WERI-Rb-1 (cell line): ENCODE measurements around the gene SOX8.

Experiments used
- DNase-seq: peaks from one replicate; pipeline ENCODE4 v3.0.0-alpha.2; 2020
- H3K27ac ChIP-seq: fragments of 250-450 bp; sonication (Bioruptor Pico); 2 replicates; pipeline ENCODE4 v1.5.1; 2020; ENCODE audit warnings: mild to moderate bottlenecking, moderate library complexity
- H3K27me3 ChIP-seq: fragments of 250-450 bp; sonication (Bioruptor Pico); 2 replicates; pipeline ENCODE4 v1.5.1; 2021; ENCODE audit warnings: mild to moderate bottlenecking, low read depth, moderate library complexity; ENCODE audit not compliant: insufficient read depth, severe bottlenecking
- H3K36me3 ChIP-seq: fragments of 250-450 bp; sonication (Bioruptor Pico); 2 replicates; pipeline ENCODE4 v1.5.1; 2020; ENCODE audit warnings: mild to moderate bottlenecking, moderate library complexity
- H3K4me3 ChIP-seq: 2 replicates; pipeline ENCODE4 v1.5.1; 2011; ENCODE audit warnings: low read depth, mild to moderate bottlenecking, control low read depth, low read length
- H3K9me3 ChIP-seq: fragments of 250-450 bp; sonication (Bioruptor Pico); 2 replicates; pipeline ENCODE4 v1.5.1; 2021; ENCODE audit warnings: mild to moderate bottlenecking, moderate library complexity; ENCODE audit not compliant: severe bottlenecking
- CTCF ChIP-seq: IDR thresholded peaks from 2 replicates; pipeline ENCODE4 v1.5.1; 2011; ENCODE audit warnings: low read depth, mild to moderate bottlenecking, control low read depth, inconsistent platforms, low read length

The SOX8 gene

GRCh38 chr16:937723-938122 lies 43.8 kb upstream of the SOX8 start:
- DNase-seq = no peak
- Histone ChIP-seq H3K9me3 (peaks cover 8% of the 10 kb centered on the region), H3K27me3 (no peaks in the 10 kb centered on the region), H3K36me3 (no peaks in the 10 kb centered on the region), H3K4me3 (no peak overlapping the region), H3K27ac (no peak overlapping the region)
- TF ChIP-seq CTCF = no peak

GRCh38 chr16:938136-938535 lies 43.4 kb upstream of the SOX8 start:
- H3K27ac ChIP-seq = no peak overlapping the region
- H3K9me3 ChIP-seq = peaks cover 8% of the 10 kb centered on the region
- no peaks in the 10 kb centered on the region for H3K36me3 ChIP-seq
- H3K27me3 ChIP-seq = no peaks in the 10 kb centered on the region
- DNase-seq = no peak
- no peak for TF ChIP-seq CTCF
- no peak overlapping the region for H3K4me3 ChIP-seq

GRCh38 chr16:938752-939151 lies 42.8 kb upstream of the SOX8 start:
- H3K36me3 ChIP-seq = no peaks in the 10 kb centered on the region
- peaks cover 8% of the 10 kb centered on the region for H3K9me3 ChIP-seq
- no peaks in the 10 kb centered on the region for H3K27me3 ChIP-seq
- no peak for DNase-seq
- no peak overlapping the region for H3K27ac ChIP-seq
- no peak overlapping the region for H3K4me3 ChIP-seq
- no peak for TF ChIP-seq CTCF

GRCh38 chr16:939311-939710 lies 42.3 kb upstream of the SOX8 start:
- no peak for DNase-seq
- Histone ChIP-seq H3K36me3 (no peaks in the 10 kb centered on the region), H3K27ac (no peak overlapping the region), H3K9me3 (peaks cover 8% of the 10 kb centered on the region), H3K4me3 (no peak overlapping the region), H3K27me3 (no peaks in the 10 kb centered on the region)
- TF ChIP-seq CTCF = no peak

GRCh38 chr16:939941-940340 lies 41.6 kb upstream of the SOX8 start:
- no peak for TF ChIP-seq CTCF

GRCh38 chr16:942436-943060 lies 39.0 kb upstream of the SOX8 start:
- Histone ChIP-seq H3K4me3 (no peak overlapping the region), H3K27me3 (no peaks in the 10 kb centered on the region), H3K36me3 (no peaks in the 10 kb centered on the region), H3K9me3 (peaks cover 8% of the 10 kb centered on the region), H3K27ac (no peak overlapping the region)
- TF ChIP-seq CTCF = no peak
- no peak for DNase-seq

More at GRCh38 chr16:939941-940340, 41.6 kb upstream of the SOX8 start:
- H3K4me3 ChIP-seq = no peak overlapping the region
- no peaks in the 10 kb centered on the region for H3K27me3 ChIP-seq
- H3K27ac ChIP-seq = no peak overlapping the region
- no peaks in the 10 kb centered on the region for H3K36me3 ChIP-seq
- DNase-seq = no peak
- peaks cover 8% of the 10 kb centered on the region for H3K9me3 ChIP-seq
